HG03432 (cell line): Measurements from ENCODE around the gene CYP4V2.

Experiments
- ATAC-seq: cut with Tn5 transposase; IDR thresholded peaks from one replicate; pipeline ENCODE4 v1.9.1; 2021; ENCODE audit warnings: mild to moderate bottlenecking, moderate library complexity; ENCODE audit not compliant: unreplicated experiment

The CYP4V2 gene

DNA sequence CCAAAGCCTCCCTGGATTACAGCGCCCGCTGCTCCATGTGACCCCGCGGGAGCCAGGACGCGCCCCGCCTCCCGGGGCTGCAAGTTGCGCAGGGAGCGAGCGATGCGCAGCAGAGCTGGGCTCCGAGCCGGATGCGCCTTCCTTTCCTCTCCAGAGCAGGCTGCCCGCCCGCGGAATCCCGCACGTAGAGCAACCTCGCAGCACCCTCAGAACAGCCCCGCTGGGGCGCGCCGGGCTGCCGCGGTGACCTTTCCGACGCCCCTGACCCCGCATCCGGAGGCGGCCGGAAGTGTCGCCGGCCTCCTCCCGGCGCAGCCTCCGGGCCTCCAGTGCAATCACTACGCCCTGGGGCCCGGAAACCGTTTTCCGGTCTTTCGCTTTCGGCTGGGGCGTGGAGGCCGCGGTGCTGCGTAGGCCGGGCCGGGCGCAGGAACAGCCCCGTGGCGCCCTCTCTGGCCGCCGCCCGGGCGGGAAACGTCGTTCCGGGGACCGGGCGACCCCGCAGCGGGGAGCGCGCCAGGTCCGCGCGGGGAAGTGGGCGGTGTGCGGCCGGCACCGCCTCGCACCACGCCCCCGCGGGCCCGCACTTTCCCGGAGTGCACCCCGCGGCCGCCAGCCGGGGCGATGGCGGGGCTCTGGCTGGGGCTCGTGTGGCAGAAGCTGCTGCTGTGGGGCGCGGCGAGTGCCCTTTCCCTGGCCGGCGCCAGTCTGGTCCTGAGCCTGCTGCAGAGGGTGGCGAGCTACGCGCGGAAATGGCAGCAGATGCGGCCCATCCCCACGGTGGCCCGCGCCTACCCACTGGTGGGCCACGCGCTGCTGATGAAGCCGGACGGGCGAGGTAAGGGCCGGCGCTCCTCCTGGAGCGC is at the start of gene CYP4V2:
CYP4V2 (plus strand) TSS at position 368 of the 866 bp plus-strand sequence; CDS start at position 625, 257 bp downstream.
- ATAC-seq = peak; percentile 88

- peak; percentile 45 for ATAC-seq
These were observed 47.0 kb upstream of the CYP4V2 start for GRCh38 chr4:186144198-186144945.

- peak; percentile 55 for ATAC-seq
These were observed 46.3 kb upstream of the CYP4V2 start for GRCh38 chr4:186144946-186145569.

GRCh38 chr4:186146458-186146857 is 44.9 kb upstream of the CYP4V2 start:
- no peak for ATAC-seq

- no peak for ATAC-seq
These were observed 42.9 kb upstream of the CYP4V2 start for GRCh38 chr4:186148336-186148975.

- ATAC-seq = no peak
These were observed 41.5 kb upstream of the CYP4V2 start for GRCh38 chr4:186149872-186150271.

DNA sequence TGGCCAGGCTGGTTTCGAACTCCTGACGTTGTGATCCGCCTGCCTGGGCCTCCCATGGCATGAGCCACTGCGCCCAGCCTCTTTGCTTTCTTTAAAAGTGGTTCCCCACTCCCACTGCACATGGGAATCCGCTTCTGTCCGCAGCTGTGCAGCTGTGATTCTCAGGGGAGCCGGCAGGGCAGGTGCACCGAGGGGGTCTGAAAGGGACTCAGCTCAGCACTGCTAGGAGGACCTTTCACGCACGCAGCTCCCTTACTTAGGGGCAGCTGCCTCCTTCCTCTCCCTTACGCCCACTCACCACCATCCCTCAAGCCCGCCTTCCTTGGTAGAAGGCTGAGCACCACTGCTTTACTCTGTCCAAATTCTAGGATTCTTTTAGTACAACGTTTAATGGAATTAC is 40.4 kb upstream of the CYP4V2 start:
- ATAC-seq = no peak

DNA sequence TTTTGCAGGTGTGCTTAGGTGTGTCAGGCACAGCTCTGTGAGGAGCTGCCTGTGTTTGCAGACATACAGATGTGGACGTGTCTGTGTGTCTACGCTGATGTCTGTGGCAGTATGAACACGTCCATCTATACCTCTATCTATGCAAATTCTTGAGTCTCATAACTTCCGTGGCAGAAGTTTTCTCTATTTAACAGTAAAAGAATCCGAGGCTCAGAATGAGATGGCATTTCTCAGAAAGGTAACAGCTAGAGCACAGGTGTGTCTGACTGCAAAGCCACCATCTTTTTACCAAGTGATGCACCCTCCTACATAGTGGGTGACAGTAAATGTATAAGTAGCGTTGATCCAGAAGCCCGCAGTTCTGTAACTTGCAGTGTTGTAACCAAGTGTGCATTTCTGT is 39.9 kb upstream of the CYP4V2 start:
- ATAC-seq = peak; percentile 59

DNA sequence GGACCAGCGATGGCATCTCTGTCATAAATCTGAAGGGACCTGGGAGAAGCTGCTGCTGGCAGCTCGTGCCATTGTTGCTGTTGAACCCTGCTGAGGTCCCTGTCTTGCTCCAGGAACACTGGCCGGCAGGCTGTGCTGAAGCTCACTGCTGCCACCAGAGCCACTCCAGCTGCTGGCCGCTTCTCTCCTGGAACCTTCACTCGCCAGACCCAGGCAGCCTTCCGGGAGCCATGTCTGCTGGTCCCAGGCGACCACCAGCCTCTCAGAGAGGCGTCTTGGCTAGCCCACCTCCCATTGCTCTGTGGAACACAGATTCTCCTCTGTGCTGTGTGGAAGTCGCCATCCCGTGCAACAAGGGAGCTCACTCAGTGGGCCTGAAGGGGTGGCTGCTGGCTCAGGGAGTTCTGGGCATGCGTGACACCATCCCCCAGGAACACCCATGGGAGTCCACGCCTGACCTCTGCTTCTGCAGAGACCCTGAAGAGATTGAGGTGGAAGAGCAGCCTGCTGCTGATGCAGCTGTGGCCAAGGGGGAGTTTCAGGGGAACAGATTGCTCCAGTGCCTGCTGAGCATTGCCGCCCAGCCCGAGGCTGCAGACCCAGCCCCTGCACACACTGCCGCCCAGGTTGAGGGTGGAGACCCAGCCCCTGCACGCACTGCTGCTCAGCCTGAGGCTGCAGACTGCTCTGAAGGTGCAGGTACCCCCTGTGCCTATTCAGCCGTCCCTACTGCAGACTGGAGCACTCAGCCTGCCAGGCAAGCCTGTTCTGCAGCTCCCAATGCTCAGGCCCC is 33.1 kb upstream of the CYP4V2 start:
- peak; percentile 36 for ATAC-seq

GRCh38 chr4:186158966-186159365 is 32.4 kb upstream of the CYP4V2 start:
- no peak for ATAC-seq

- no peak for ATAC-seq
These were observed 31.8 kb upstream of the CYP4V2 start for GRCh38 chr4:186159613-186160012.

- peak; percentile 92 for ATAC-seq
These were observed 30.2 kb upstream of the CYP4V2 start for GRCh38 chr4:186161138-186161537.

GRCh38 chr4:186166852-186167512 is 24.4 kb upstream of the CYP4V2 start:
- no peak for ATAC-seq

DNA sequence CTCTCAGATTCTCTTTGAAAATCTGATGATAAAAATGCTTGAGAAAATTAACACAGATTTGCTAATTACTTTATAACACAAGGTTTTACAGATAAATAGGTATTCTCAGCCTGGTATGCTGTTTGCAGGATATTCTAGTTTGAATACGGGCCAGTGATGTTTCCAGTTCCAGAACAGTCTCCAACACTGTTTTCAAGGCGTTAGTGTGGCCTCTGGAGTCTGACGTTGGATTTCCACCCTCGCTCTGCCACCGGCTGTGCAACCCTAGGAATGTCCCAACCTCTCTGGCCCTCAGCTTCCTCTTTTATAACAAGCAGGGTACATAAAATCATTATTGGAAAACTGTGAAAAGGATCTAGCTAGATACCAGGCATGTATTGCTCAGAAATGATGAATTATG is 23.8 kb upstream of the CYP4V2 start:
- no peak for ATAC-seq

GRCh38 chr4:186168750-186169149 is 22.6 kb upstream of the CYP4V2 start:
- no peak for ATAC-seq

DNA sequence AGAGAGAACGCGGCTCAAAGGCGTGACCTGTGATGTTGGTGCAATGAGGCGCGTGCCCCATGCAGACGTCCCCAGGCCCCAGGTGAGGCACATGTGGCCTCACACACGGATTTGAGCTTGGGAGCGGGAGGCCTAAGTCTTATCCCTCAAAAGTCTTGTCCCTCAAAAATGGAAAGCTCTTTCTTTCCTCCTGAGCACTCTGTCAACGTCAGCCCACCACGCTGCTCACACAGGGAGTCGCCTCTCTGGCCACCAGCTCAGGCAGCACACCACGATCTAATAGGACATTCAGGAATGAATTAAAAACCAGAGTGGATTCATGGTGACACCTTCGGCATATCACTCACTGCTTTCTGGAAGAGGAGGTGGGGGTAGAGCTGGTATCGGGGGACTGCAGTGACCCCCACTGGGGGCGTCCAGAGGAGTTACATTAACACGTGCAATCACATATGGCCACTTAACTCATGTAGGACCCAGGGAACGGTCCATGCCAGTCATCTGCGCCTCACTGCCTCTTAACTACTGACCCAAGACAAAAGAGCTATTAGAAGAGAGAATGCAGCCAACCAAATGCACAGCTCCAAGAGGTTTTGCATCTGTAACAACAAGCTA is 21.9 kb upstream of the CYP4V2 start:
- no peak for ATAC-seq

- no peak for ATAC-seq
These were observed 21.2 kb upstream of the CYP4V2 start for GRCh38 chr4:186169945-186170802.

DNA sequence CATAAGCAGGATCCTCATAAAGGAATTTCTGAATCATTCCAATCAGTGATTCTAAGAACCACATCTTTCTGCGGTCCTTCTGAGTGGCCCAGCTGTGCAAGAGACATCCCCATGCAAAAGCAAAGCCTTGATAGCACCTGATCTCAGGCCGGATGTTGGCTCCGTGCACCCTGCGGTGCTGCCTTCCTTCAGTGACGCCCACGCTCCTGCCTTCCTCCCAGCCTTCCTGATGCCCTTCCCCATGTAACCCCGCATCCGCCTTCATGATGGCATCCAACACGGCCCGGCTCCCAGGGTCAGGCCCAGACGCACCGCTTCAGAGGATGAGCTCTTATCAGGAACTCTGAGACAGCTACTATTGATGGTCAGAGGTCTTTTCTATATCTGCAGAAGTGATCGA is 20.4 kb upstream of the CYP4V2 start:
- ATAC-seq = no peak
